Tibial nerve (tissue), 4 donors: Measurements from ENCODE around the gene TTC39C. TPM values are rescaled to one million over a fixed set of nuclear protein-coding genes. Genes with fewer than 3 reads are reported as not detected.
"Not testable (repeated sequence)": the region's sequence is repeated elsewhere in the genome, so short reads cannot be mapped to it uniquely, and the experiment has no call there.

Source experiments
- DNase-seq, 2 donors: peaks; one replicate each; pipeline ENCODE4 v3.0.0-alpha.2; 2019; ENCODE audit warnings: low spot score in 2 of 2
- H3K27ac ChIP-seq, 4 donors: fragments of 200-600 bp; sonication (generic) in 3 of 4; one replicate each; pipeline ENCODE4 v1.5.1; 2017 to 2019; ENCODE audit warnings: mild to moderate bottlenecking in 1 of 4
- H3K27me3 ChIP-seq, 2 donors: fragments of 200-600 bp; sonication (generic) in 1 of 2; one replicate each; pipeline versions ENCODE4 v1.5.1 to v1.6.0; 2017 to 2019
- H3K36me3 ChIP-seq, 3 donors: fragments of 200-600 bp; sonication (generic); one replicate each; pipeline ENCODE4 v1.5.1; 2018 to 2019
- H3K4me1 ChIP-seq, 4 donors: fragments of 200-600 bp; sonication (generic) in 3 of 4; one replicate each; pipeline ENCODE4 v1.5.1; 2017 to 2019
- H3K4me3 ChIP-seq, 4 donors: fragments of 200-600 bp; sonication (generic) in 3 of 4; one replicate each; pipeline ENCODE4 v1.5.1; 2017 to 2019; ENCODE audit warnings: mild to moderate bottlenecking in 1 of 4, moderate library complexity in 1 of 4
- H3K9me3 ChIP-seq, 4 donors: fragments of 200-600 bp; sonication (generic) in 3 of 4; one replicate each; pipeline ENCODE4 v1.5.1; 2017 to 2019
- EP300 ChIP-seq, 2 donors: sonication (generic); formaldehyde crosslinking; IDR thresholded peaks; one replicate each; pipeline ENCODE4 v1.6.1; 2017; ENCODE audit warnings: antibody characterized with exemption in 2 of 2, mild to moderate bottlenecking in 1 of 2
- POLR2A ChIP-seq, 2 donors: fragments of 450-650 bp; IDR thresholded peaks; one replicate each; pipeline ENCODE4 v1.6.1; 2017; ENCODE audit warnings: antibody characterized with exemption in 2 of 2, mild to moderate bottlenecking in 2 of 2, moderate library complexity in 2 of 2
- WGBS, 2 donors: methylation state at CpG; one replicate each; pipeline ENCODE4 v1.1.5; 2018; 5-methylcytosine and 5-hydroxymethylcytosine counted together
- total RNA-seq, 4 donors: library from RNA; depleted of rRNA; stranded (reverse); fragments of >200 nt; gene quantifications; one replicate each; pipeline ENCODE4 v1.1.0, GENCODE V29; 2016
- TF ChIP-seq, protein P1 (sequence below), 5 experiments: fragments of 200-600 bp in 3 of 5; fragments of 450-650 bp in 2 of 5; sonication (generic) in 3 of 5; IDR thresholded peaks; one replicate each; pipeline ENCODE4 v1.5.1; 2016 to 2019; ENCODE audit warnings: antibody characterized with exemption in 5 of 5, mild to moderate bottlenecking in 3 of 5, moderate library complexity in 2 of 5

The TTC39C gene
- total RNA-seq, 4 donors from 2014 or later, result 22.6 to 35.1 (median 29.3) TPM

DNA sequence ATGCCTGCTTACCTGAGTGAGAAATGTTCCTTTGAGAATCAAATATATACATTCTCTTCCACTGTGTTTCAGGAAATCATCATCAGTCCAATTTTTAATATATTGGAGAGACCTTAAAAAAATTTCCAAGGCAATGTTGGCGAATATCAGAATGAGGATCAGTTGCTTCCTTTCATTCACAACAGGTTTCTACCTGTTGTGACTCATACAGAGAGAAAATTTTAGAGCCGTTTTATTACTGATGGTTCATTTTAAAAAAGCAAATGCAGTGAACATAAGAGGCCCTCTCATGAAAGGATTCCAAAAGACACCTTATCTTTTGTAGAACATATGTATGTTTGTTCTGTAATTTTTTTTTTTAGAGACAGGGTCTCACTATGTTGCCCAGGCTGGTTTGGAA, 42.0 kb downstream of the TTC39C start:
- 76 to 81% methylated on average over 2 of the region's 2 CpGs for WGBS, 2 donors
- no peaks in the 10 kb centered on the region for H3K36me3 ChIP-seq
- no peak overlapping the region for H3K4me3 ChIP-seq
- no peaks in the 10 kb centered on the region for H3K9me3 ChIP-seq
- no peak for DNase-seq
- H3K27ac ChIP-seq, result peak overlapping the region in 3 of 4 donors; percentile 25 to 70 (median 68)
- TF ChIP-seq POLR2A (IDR thresholded peaks at IDR 0.05), result no peak
- peaks cover 0 to 57% (median 19%) of the 10 kb centered on the region in 4 donors for H3K4me1 ChIP-seq
- no peaks in the 10 kb centered on the region for H3K27me3 ChIP-seq

DNA sequence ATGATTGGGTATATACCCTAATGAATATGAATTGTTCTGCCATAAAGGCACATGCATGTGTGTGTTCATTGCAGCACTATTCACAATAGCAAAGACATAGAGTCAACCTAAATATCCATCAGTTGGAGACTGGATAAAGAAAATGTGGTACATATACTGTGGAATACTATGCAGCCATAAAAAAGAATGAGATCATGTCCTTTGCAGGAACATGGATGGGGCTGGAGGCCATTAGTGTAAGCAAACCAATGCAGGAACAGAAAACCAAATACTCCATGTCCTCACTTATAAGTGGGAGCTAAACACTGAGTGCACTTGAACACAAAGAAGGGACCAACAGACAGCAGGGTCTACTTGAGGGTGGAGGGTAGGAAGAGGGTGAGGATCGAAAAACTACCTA, 43.2 kb downstream of the TTC39C start:
- peaks cover 0 to 48% (median 15%) of the 10 kb centered on the region in 4 donors for H3K4me1 ChIP-seq
- H3K36me3 ChIP-seq, result no peaks in the 10 kb centered on the region
- H3K9me3 ChIP-seq, result no peaks in the 10 kb centered on the region
- 93 to 97% methylated on average over 1 of the region's 1 CpG for WGBS, 2 donors
- H3K4me3 ChIP-seq, result no peak overlapping the region
- no peak for DNase-seq
- no peak overlapping the region for H3K27ac ChIP-seq
- H3K27me3 ChIP-seq, result no peaks in the 10 kb centered on the region
- TF ChIP-seq POLR2A (IDR thresholded peaks at IDR 0.05) (no peak), EP300 (IDR thresholded peaks at IDR 0.05) (no peak)

DNA sequence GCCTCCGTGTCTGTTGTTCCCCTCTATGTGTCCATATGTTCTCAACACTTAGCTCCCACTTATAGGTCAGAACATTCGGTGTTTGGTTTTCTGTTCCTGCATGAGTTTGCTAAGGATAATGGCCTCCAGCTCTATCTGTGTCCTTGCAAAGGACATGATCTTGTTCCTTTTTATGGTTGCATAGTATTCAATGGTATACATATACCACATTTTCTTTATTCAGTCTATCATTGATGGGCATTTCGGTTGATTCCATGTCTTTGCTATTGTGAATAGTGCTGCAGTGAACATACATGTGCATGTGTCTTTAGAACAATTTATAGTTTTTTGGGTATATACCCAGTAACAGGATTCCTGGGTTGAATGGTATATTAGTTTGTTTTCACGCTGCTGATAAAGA, 44.8 kb downstream of the TTC39C start:
- DNase-seq, H3K36me3 ChIP-seq, H3K27ac ChIP-seq, H3K4me3 ChIP-seq, H3K27me3 ChIP-seq, H3K9me3 ChIP-seq: not testable (repeated sequence)
- WGBS, 2 donors, result 86 to 95% methylated on average over 4 of the region's 4 CpGs
- peaks cover 0 to 32% (median 13%) of the 10 kb centered on the region in 4 donors for H3K4me1 ChIP-seq

DNA sequence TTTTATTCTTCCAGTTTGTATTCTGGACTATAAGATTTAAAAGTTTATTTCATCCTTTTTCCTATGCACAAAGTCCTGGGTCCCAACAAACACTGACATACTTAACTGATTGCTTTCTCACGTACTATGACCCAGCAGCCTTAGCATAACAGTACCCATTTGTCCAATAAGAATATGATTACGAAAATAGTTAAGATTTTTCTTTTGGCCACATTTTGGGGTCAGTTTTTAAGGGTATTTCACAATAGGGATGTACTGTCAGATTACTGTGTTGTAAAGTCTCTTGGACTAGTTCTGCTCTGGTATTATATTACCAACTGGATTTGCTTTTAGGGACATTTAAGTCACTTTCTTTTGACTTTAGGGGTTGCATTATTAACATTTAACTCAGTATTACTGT, 46.1 kb downstream of the TTC39C start:
- no peak for DNase-seq
- peak overlapping the region in 1 of 4 donors; percentile 34 for H3K27ac ChIP-seq
- H3K4me3 ChIP-seq, result no peak overlapping the region
- TF ChIP-seq POLR2A (IDR thresholded peaks at IDR 0.05) (no peak), EP300 (IDR thresholded peaks at IDR 0.05) (no peak)
- TF ChIP-seq, protein P1, sequence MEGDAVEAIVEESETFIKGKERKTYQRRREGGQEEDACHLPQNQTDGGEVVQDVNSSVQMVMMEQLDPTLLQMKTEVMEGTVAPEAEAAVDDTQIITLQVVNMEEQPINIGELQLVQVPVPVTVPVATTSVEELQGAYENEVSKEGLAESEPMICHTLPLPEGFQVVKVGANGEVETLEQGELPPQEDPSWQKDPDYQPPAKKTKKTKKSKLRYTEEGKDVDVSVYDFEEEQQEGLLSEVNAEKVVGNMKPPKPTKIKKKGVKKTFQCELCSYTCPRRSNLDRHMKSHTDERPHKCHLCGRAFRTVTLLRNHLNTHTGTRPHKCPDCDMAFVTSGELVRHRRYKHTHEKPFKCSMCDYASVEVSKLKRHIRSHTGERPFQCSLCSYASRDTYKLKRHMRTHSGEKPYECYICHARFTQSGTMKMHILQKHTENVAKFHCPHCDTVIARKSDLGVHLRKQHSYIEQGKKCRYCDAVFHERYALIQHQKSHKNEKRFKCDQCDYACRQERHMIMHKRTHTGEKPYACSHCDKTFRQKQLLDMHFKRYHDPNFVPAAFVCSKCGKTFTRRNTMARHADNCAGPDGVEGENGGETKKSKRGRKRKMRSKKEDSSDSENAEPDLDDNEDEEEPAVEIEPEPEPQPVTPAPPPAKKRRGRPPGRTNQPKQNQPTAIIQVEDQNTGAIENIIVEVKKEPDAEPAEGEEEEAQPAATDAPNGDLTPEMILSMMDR (IDR thresholded peaks at IDR 0.05), result no peak
- H3K9me3 ChIP-seq, result no peaks in the 10 kb centered on the region
- WGBS, 2 donors, result 48 to 58% methylated on average over 2 of the region's 2 CpGs
- H3K27me3 ChIP-seq, result no peaks in the 10 kb centered on the region
- H3K36me3 ChIP-seq, result no peaks in the 10 kb centered on the region
- H3K4me1 ChIP-seq, result peaks cover 0 to 19% (median 4%) of the 10 kb centered on the region in 4 donors

DNA sequence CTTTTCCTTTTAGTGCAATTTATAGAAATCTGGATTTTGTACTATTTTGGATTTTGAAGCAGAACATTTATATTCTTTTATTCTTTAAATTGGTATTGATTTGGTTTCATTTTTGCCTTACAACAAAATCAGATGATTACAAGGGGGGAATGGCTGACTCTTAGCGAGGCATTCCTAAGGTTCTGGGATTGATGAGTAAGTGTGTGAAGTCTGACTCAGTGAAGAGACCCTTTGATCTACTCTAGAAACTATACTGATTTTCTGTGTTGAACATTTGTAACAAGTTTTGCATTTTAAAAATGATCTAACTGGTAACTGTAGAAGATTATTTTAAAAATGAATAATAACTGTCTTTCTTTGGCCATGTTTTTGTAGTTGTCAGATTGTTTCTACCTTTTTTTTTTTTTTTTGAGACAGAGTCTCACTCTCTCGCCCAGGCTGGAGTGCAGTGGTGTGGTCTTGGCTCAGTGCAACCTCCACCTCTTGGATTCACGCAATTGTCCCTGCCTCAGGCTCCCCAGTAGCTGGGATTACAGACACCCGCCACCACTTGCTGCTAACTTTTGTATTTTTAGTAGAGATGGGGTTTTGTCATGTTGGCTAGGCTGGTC, 48.7 kb downstream of the TTC39C start:
- H3K4me1 ChIP-seq, result peaks cover 0 to 13% (median 0%) of the 10 kb centered on the region in 4 donors
- no peak overlapping the region for H3K4me3 ChIP-seq
- DNase-seq, result no peak
- H3K27ac ChIP-seq, result peak overlapping the region in 1 of 4 donors; percentile 21
- no peaks in the 10 kb centered on the region for H3K27me3 ChIP-seq
- no peak for TF ChIP-seq POLR2A (IDR thresholded peaks at IDR 0.05)
- no peak for TF ChIP-seq EP300 (IDR thresholded peaks at IDR 0.05)
- TF ChIP-seq, protein P1 (IDR thresholded peaks at IDR 0.05), result no peak
- no peaks in the 10 kb centered on the region for H3K9me3 ChIP-seq
- H3K36me3 ChIP-seq, result peaks cover 0 to 9% (median 0%) of the 10 kb centered on the region in 3 donors
- WGBS, 2 donors, result 80 to 84% methylated on average over 4 of the region's 4 CpGs

DNA sequence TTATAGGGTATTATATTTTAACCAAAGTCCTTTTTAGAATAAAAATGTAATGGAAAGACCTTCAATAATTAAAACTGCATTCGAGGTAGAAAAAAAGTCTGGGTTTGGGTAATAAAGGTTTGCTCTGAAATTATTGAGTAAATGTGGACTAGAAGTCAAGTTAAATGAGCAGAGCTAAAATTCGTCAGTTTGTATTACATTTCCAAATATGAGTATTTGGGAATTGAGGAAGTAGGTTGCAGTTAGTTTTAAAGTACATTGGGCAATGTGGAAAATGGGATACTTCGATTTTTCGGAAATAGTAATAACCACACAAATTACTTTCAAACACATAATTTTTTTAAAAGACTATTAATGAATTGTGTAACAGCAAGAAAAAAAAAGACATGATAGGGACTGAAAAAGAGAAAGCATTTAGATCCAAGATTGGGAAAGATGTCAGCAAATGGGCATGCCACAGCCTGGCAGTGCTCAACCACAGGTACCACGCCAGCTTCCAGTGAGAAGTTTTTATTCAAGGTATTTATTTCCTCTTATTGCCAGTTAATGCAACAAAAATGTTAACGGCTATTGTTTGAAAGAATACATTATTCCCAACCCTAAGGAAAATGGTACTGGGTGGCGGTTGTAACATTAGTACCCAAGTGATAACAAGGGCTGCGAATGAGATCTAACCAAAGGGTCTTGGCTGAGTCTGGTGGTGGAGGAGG, 50.0 kb downstream of the TTC39C start:
- no peak overlapping the region for H3K4me3 ChIP-seq
- peaks cover 0 to 13% (median 0%) of the 10 kb centered on the region in 4 donors for H3K4me1 ChIP-seq
- H3K36me3 ChIP-seq, result peaks cover 0 to 9% (median 0%) of the 10 kb centered on the region in 3 donors
- no peaks in the 10 kb centered on the region for H3K27me3 ChIP-seq
- no peak for DNase-seq
- 93 to 95% methylated on average over 8 of the region's 8 CpGs for WGBS, 2 donors
- TF ChIP-seq, protein P1 (IDR thresholded peaks at IDR 0.05), result no peak
- TF ChIP-seq POLR2A (IDR thresholded peaks at IDR 0.05), result no peak
- TF ChIP-seq EP300 (IDR thresholded peaks at IDR 0.05), result no peak
- H3K27ac ChIP-seq, result no peak overlapping the region
- H3K9me3 ChIP-seq, result no peaks in the 10 kb centered on the region
